Liver (tissue), 9 donors: ENCODE data around the gene PCMTD2. TPM values are rescaled to one million over a fixed set of nuclear protein-coding genes. Genes with fewer than 3 reads are reported as not detected.

ENCODE experiments used
- DNase-seq: peaks from one replicate; pipeline ENCODE4 v3.0.0-alpha.2; 2017; ENCODE audit warnings: low spot score
- H3K27ac ChIP-seq, 2 donors: one replicate each; pipeline ENCODE4 v1.7.0; 2013; ENCODE audit warnings: inconsistent platforms in 2 of 2, low read length in 2 of 2, control low read depth in 1 of 2, low read depth in 1 of 2, mild to moderate bottlenecking in 1 of 2
- H3K27me3 ChIP-seq, 4 donors: one replicate each; pipeline versions ENCODE4 v1.6.1 to v1.7.0; 2013; ENCODE audit warnings: low read length in 3 of 4, inconsistent platforms in 1 of 4, mild to moderate bottlenecking in 1 of 4, moderate library complexity in 1 of 4; ENCODE audit not compliant: control insufficient read depth in 4 of 4, insufficient read depth in 4 of 4
- H3K36me3 ChIP-seq, 4 donors: one replicate each; pipeline versions ENCODE4 v1.6.1 to v1.7.0; 2013; ENCODE audit warnings: low read length in 3 of 4, mild to moderate bottlenecking in 3 of 4, low read depth in 1 of 4, moderate library complexity in 1 of 4; ENCODE audit not compliant: control insufficient read depth in 4 of 4, insufficient read depth in 3 of 4
- H3K4me1 ChIP-seq, 4 donors: one replicate each; pipeline versions ENCODE4 v1.6.1 to v1.7.0; 2013; ENCODE audit warnings: low read length in 3 of 4, mild to moderate bottlenecking in 3 of 4, moderate library complexity in 1 of 4; ENCODE audit not compliant: control insufficient read depth in 4 of 4, insufficient read depth in 4 of 4
- H3K4me3 ChIP-seq, 3 donors: one replicate each; pipeline versions ENCODE4 v1.6.1 to v1.7.0; 2013; ENCODE audit warnings: low read length in 3 of 3, control low read depth in 1 of 3, low read depth in 1 of 3, mild to moderate bottlenecking in 1 of 3
- H3K9ac ChIP-seq, 2 donors: one replicate each; pipeline ENCODE4 v1.7.0; 2013; ENCODE audit warnings: low read length in 2 of 2, mild to moderate bottlenecking in 2 of 2, moderate library complexity in 2 of 2, control low read depth in 1 of 2, low read depth in 1 of 2
- H3K9me3 ChIP-seq, 4 donors: one replicate each; pipeline versions ENCODE4 v1.6.1 to v1.7.0; 2013; ENCODE audit warnings: low read length in 3 of 4; ENCODE audit not compliant: control insufficient read depth in 4 of 4
- ATF3 ChIP-seq: IDR thresholded peaks from 2 replicates; pipeline ENCODE4 v1.6.1; 2016; ENCODE audit warnings: antibody characterized with exemption
- CTCF ChIP-seq: fragments of 150-350 bp; IDR thresholded peaks from 2 replicates; pipeline ENCODE4 v1.5.1; 2017; ENCODE audit warnings: improper control_type of control experiment, low read depth, low read length; ENCODE audit not compliant: missing input control
- FOXA1 ChIP-seq: IDR thresholded peaks from 2 replicates; pipeline ENCODE4 v1.6.1; 2016; ENCODE audit warnings: antibody characterized with exemption
- FOXA2 ChIP-seq: IDR thresholded peaks from 2 replicates; pipeline ENCODE4 v1.6.1; 2016; ENCODE audit warnings: antibody characterized with exemption
- GABPA ChIP-seq, 2 donors: IDR thresholded peaks in 1 of 2; conservative IDR thresholded peaks in 1 of 2; 2 replicates each; pipeline ENCODE4 v1.6.1; 2016; ENCODE audit warnings: antibody characterized with exemption in 2 of 2, mild to moderate bottlenecking in 1 of 2, moderate library complexity in 1 of 2
- HNF4A ChIP-seq, 2 donors: conservative IDR thresholded peaks; 2 replicates each; pipeline ENCODE4 v1.6.1; 2016; ENCODE audit warnings: antibody characterized with exemption in 2 of 2, mild to moderate bottlenecking in 2 of 2
- HNF4G ChIP-seq: IDR thresholded peaks from 2 replicates; pipeline ENCODE4 v1.6.1; 2016; ENCODE audit warnings: antibody characterized with exemption
- REST ChIP-seq: IDR thresholded peaks from 2 replicates; pipeline ENCODE4 v1.6.1; 2016; ENCODE audit warnings: antibody characterized with exemption, mild to moderate bottlenecking
- SP1 ChIP-seq: IDR thresholded peaks from 2 replicates; pipeline ENCODE4 v1.6.1; 2018; ENCODE audit warnings: antibody characterized with exemption, mild to moderate bottlenecking
- TAF1 ChIP-seq: conservative IDR thresholded peaks from 2 replicates; pipeline ENCODE4 v1.6.1; 2016; ENCODE audit warnings: antibody characterized with exemption, mild to moderate bottlenecking
- ZBTB33 ChIP-seq: IDR thresholded peaks from 2 replicates; pipeline ENCODE4 v1.6.1; 2016; ENCODE audit warnings: antibody characterized with exemption
- WGBS: extraction: QIAGEN DNeasy Blood & Tissue Kit; methylation state at CpG from one replicate; pipeline ENCODE4 v1.1.7; 2013; 5-methylcytosine and 5-hydroxymethylcytosine counted together
- polyA plus RNA-seq, 2 donors: library from polyadenylated mRNA; stranded (reverse) in 1 of 2; unstranded in 1 of 2; fragments of 200-250 nt in 1 of 2; fragments of >200 nt in 1 of 2; fragmentation: Nextera tagmentation in 1 of 2; extraction: Ambion mirVana in 1 of 2; gene quantifications; one replicate each; pipeline versions ENCODE4 v1.2.1 to v1.2.3, GENCODE V29; 2013 to 2015
- total RNA-seq, 2 donors: library from RNA; depleted of rRNA; stranded (reverse); fragments of >200 nt; gene quantifications; one replicate each; pipeline ENCODE4 v1.2.3, GENCODE V29; 2014
- donor health status: healthy.
- donor health status: healthy.
- donor health status: healthy.
- donor health status: healthy.
- donor health status: healthy.

Gene PCMTD2
- total and polyA plus RNA-seq, 4 donors: 12.7 to 74.4 (median 25.4) TPM

- Histone ChIP-seq H3K27ac (no peak overlapping the region), H3K9ac (no peak overlapping the region), H3K9me3 (no peaks in the 10 kb centered on the region), H3K27me3 (no peaks in the 10 kb centered on the region), H3K36me3 (peaks cover 9 to 22% (median 15%) of the 10 kb centered on the region in 4 donors), H3K4me3 (no peak overlapping the region), H3K4me1 (no peaks in the 10 kb centered on the region)
- WGBS: 93% methylated on average over 11 of the region's 11 CpGs
- TF ChIP-seq TAF1 (no peak), HNF4G (no peak), SP1 (no peak), GABPA (IDR thresholded peaks at IDR 0.05 in 1 of 2, conservative IDR thresholded peaks at IDR 0.05 in 1 of 2) (no peak), ZBTB33 (no peak), FOXA2 (no peak), CTCF (no peak), ATF3 (no peak), FOXA1 (no peak), HNF4A (conservative IDR thresholded peaks at IDR 0.05) (no peak)
- DNase-seq: no peak
These were observed 16.1 kb downstream of the PCMTD2 start for GRCh38 chr20:64271636-64272035.

- H3K36me3 ChIP-seq: peaks cover 9 to 21% (median 13%) of the 10 kb centered on the region in 4 donors
- DNase-seq: no peak
These were observed 17.6 kb downstream of the PCMTD2 start for GRCh38 chr20:64273109-64273508.

More at GRCh38 chr20:64273109-64273508, 17.6 kb downstream of the PCMTD2 start:
- no peak overlapping the region for H3K27ac ChIP-seq
- no peaks in the 10 kb centered on the region for H3K4me1 ChIP-seq
- 91% methylated on average over 19 of the region's 19 CpGs for WGBS
- no peak overlapping the region for H3K9ac ChIP-seq
- H3K27me3 ChIP-seq: no peaks in the 10 kb centered on the region
- no peaks in the 10 kb centered on the region for H3K9me3 ChIP-seq
- no peak for TF ChIP-seq REST
- H3K4me3 ChIP-seq: no peak overlapping the region
